Measurements from ENCODE around the gene CHRND.

DNA sequence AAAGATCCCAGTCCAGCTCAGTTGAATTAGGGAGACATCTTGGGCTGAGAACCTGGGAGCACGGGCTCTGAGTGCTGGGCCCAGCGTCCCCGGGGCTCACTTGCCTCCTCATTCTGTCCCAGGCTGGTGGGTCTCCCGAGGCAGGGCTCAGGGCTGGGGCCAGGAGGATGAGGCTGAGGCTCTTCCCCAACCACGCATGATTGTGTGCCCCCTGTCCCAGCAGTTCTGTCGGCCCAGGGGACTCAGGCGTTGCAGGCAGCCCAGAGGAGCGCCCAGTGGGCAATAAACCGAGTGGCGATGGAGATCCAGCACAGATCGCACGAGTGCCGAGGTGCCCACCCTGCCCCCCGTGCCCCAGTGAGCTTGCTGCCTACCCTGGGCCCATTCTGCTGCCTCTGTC lies 4.9 kb upstream of the CHRND start:
- no peak for TF ChIP-seq CTCF (IDR thresholded peaks at IDR 0.05)
- TF ChIP-seq EZH2 (IDR thresholded peaks at IDR 0.05; ENCODE audit: borderline replicate concordance, insufficient read depth, low read depth, low read length, poor library complexity, severe bottlenecking): no peak
